ENCODE data around the gene PRPF18. TPM values are rescaled to one million over a fixed set of nuclear protein-coding genes. Genes with fewer than 3 reads are reported as not detected.
A peak's percentile ranks its signal among the peaks of the same experiment; 100 is the strongest.
"Not testable (repeated sequence)": the region's sequence is repeated elsewhere in the genome, so short reads cannot be mapped to it uniquely, and the experiment has no call there.

PRPF18 gene
- 17.1 and 18.8 TPM in 2 replicates for total RNA-seq
- long read RNA-seq, transcript PRPF18-202 (10 exons, 1,717 nt) = major isoform, 80 of 112 reads
- long read RNA-seq, partial matches to known transcripts = 17 of 112 reads
- long read RNA-seq, other reads (novel, unspliced or antisense) = 15 of 112 reads

GRCh38 chr10:13586676-13587355 lies at the start of gene PRPF18:
Gene PRPF18 (plus strand): TSS chr10:13586965. CDS start chr10:13587087, 122 bp downstream.
- peak; percentile 86 for DNase-seq (ENCODE audit: low spot score, unreplicated experiment)
- peak within 1 kb of the TSS; percentile 95 for H3K27ac Mint-ChIP-seq
- peaks cover 23% of the 10 kb centered on the region for H3K4me1 Mint-ChIP-seq (ENCODE audit: low read depth)
- peak within 1 kb of the TSS; percentile 100 for H3K4me3 Mint-ChIP-seq (ENCODE audit: low read depth)
- no peaks in the 10 kb centered on the region for H3K27me3 Mint-ChIP-seq
- no peaks in the 10 kb centered on the region for H3K9me3 Mint-ChIP-seq (ENCODE audit: low read depth)
- no peaks in the 10 kb centered on the region for H3K36me3 Mint-ChIP-seq (ENCODE audit: insufficient read depth)
- TF ChIP-seq CTCF (IDR thresholded peaks at IDR 0.05; ENCODE audit: unreplicated experiment) = peak; percentile 96

GRCh38 chr10:13537985-13538384 lies 48.8 kb upstream of the PRPF18 start:
- H3K9me3 Mint-ChIP-seq (ENCODE audit: low read depth); H3K4me3 Mint-ChIP-seq (ENCODE audit: low read depth); DNase-seq (ENCODE audit: low spot score, unreplicated experiment); H3K27me3 Mint-ChIP-seq; H3K4me1 Mint-ChIP-seq (ENCODE audit: low read depth); H3K27ac Mint-ChIP-seq; H3K36me3 Mint-ChIP-seq (ENCODE audit: insufficient read depth): not testable (repeated sequence)

- DNase-seq (ENCODE audit: low spot score, unreplicated experiment) = no peak
- Mint-ChIP-seq H3K27ac (no peak overlapping the region), H3K36me3 (ENCODE audit: insufficient read depth) (no peaks in the 10 kb centered on the region), H3K4me1 (ENCODE audit: low read depth) (no peaks in the 10 kb centered on the region), H3K9me3 (ENCODE audit: low read depth) (peaks cover 4% of the 10 kb centered on the region), H3K4me3 (ENCODE audit: low read depth) (no peak overlapping the region), H3K27me3 (peaks cover 15% of the 10 kb centered on the region)
- no peak for TF ChIP-seq CTCF (IDR thresholded peaks at IDR 0.05; ENCODE audit: unreplicated experiment)
These were observed 44.2 kb upstream of the PRPF18 start for GRCh38 chr10:13542533-13542932.

GRCh38 chr10:13550802-13551201 lies 36.0 kb upstream of the PRPF18 start:
- no peak for DNase-seq (ENCODE audit: low spot score, unreplicated experiment)
- Mint-ChIP-seq H3K4me1 (ENCODE audit: low read depth) (peaks cover 5% of the 10 kb centered on the region), H3K9me3 (ENCODE audit: low read depth) (peaks cover 15% of the 10 kb centered on the region), H3K27me3 (no peaks in the 10 kb centered on the region), H3K27ac (no peak overlapping the region), H3K4me3 (ENCODE audit: low read depth) (no peak overlapping the region), H3K36me3 (ENCODE audit: insufficient read depth) (peaks cover 1% of the 10 kb centered on the region)
- TF ChIP-seq CTCF (IDR thresholded peaks at IDR 0.05; ENCODE audit: unreplicated experiment) = no peak

GRCh38 chr10:13555884-13556510 lies 30.8 kb upstream of the PRPF18 start:
- H3K4me3 Mint-ChIP-seq (ENCODE audit: low read depth) = no peak overlapping the region
- H3K9me3 Mint-ChIP-seq (ENCODE audit: low read depth) = peaks cover 16% of the 10 kb centered on the region
- peaks cover 2% of the 10 kb centered on the region for H3K36me3 Mint-ChIP-seq (ENCODE audit: insufficient read depth)
- no peak for TF ChIP-seq CTCF (IDR thresholded peaks at IDR 0.05; ENCODE audit: unreplicated experiment)
- DNase-seq (ENCODE audit: low spot score, unreplicated experiment) = no peak
- no peaks in the 10 kb centered on the region for H3K27me3 Mint-ChIP-seq
- peaks cover 8% of the 10 kb centered on the region for H3K4me1 Mint-ChIP-seq (ENCODE audit: low read depth)
- no peak overlapping the region for H3K27ac Mint-ChIP-seq

Data from progenitor cell of endocrine pancreas (in vitro differentiated cells).